Ovary (tissue), 3 donors: ENCODE data around the gene CEP131.

Experiments used
- CTCF ChIP-seq, 3 donors: fragments of 450-650 bp in 2 of 3; fragments of 200-600 bp in 1 of 3; IDR thresholded peaks; one replicate each; pipeline versions ENCODE4 v1.5.1 to v1.8.0; 2016 to 2022; ENCODE audit warnings: antibody characterized with exemption in 3 of 3, mild to moderate bottlenecking in 1 of 3
- POLR2A ChIP-seq: fragments of 450-650 bp; IDR thresholded peaks from one replicate; pipeline ENCODE4 v1.6.1; 2017; ENCODE audit warnings: antibody characterized with exemption, mild to moderate bottlenecking, moderate library complexity
- donor health status: DM: no; HTN: no; CAD: no.

- no peak for TF ChIP-seq CTCF (IDR thresholded peaks at IDR 0.05)
- no peak for TF ChIP-seq POLR2A
Observed at GRCh38 chr17:81231121-81231645, 8.4 kb upstream of the CEP131 start.
